Loucy (cell line): ENCODE data around the gene KCNC2.

ENCODE experiments used
- H2AFZ ChIP-seq: fragments of 200-600 bp; sonication (generic); 2 replicates; pipeline ENCODE4 v1.6.0; 2016; ENCODE audit warnings: antibody characterized with exemption, mild to moderate bottlenecking, low read length, moderate library complexity
- H3F3A ChIP-seq: fragments of 200-600 bp; 2 replicates; pipeline ENCODE4 v1.6.0; 2016; ENCODE audit warnings: antibody characterized with exemption, low read depth, mild to moderate bottlenecking
- H3K27me3 ChIP-seq: fragments of 200-600 bp; sonication (generic); 2 replicates; pipeline ENCODE4 v1.6.1; 2014; ENCODE audit warnings: low read length, mild to moderate bottlenecking; ENCODE audit not compliant: insufficient read depth, poor library complexity, severe bottlenecking
- H3K36me3 ChIP-seq: fragments of 200-600 bp; sonication (generic); 2 replicates; pipeline ENCODE4 v1.6.1; 2016; ENCODE audit warnings: low read length; ENCODE audit not compliant: insufficient read depth
- H3K4me1 ChIP-seq: fragments of 200-600 bp; sonication (generic); 2 replicates; pipeline ENCODE4 v1.5.1; 2014; ENCODE audit warnings: low read length, mild to moderate bottlenecking; ENCODE audit not compliant: insufficient read depth, poor library complexity, severe bottlenecking
- H3K4me2 ChIP-seq: fragments of 200-600 bp; sonication (generic); 2 replicates; pipeline ENCODE4 v1.6.0; 2014; ENCODE audit warnings: antibody characterized with exemption, low read length, low read depth, mild to moderate bottlenecking; ENCODE audit not compliant: poor library complexity, severe bottlenecking
- H3K4me3 ChIP-seq: fragments of 200-600 bp; sonication (generic); 2 replicates; pipeline ENCODE4 v1.5.1; 2014; ENCODE audit warnings: low read length, mild to moderate bottlenecking, mixed read lengths; ENCODE audit not compliant: poor library complexity, severe bottlenecking
- H3K79me2 ChIP-seq: fragments of 200-600 bp; sonication (generic); 2 replicates; pipeline ENCODE4 v1.6.1; 2014; ENCODE audit warnings: low read length; ENCODE audit not compliant: insufficient read depth
- H3K9ac ChIP-seq: fragments of 200-600 bp; sonication (generic); 2 replicates; pipeline ENCODE4 v1.6.0; 2014; ENCODE audit warnings: mild to moderate bottlenecking, low read depth, low read length, moderate library complexity; ENCODE audit not compliant: poor library complexity, severe bottlenecking
- H3K9me2 ChIP-seq: fragments of 200-600 bp; sonication (generic); replicated peaks from 2 replicates; pipeline ENCODE4 v1.6.1; 2016; ENCODE audit warnings: low read depth, low read length, mixed read lengths
- H3K9me3 ChIP-seq: fragments of 200-600 bp; sonication (generic); 2 replicates; pipeline ENCODE4 v1.6.1; 2014; ENCODE audit warnings: mild to moderate bottlenecking, antibody characterized with exemption, low read length, low read depth; ENCODE audit not compliant: insufficient read depth
- H4K20me1 ChIP-seq: fragments of 200-600 bp; sonication (generic); 2 replicates; pipeline ENCODE4 v1.6.0; 2014; ENCODE audit warnings: antibody characterized with exemption, low read length, mild to moderate bottlenecking; ENCODE audit not compliant: insufficient read depth, poor library complexity, severe bottlenecking
- EZH2phosphoT487 ChIP-seq: fragments of 200-600 bp; IDR thresholded peaks from 2 replicates; pipeline ENCODE4 v1.6.1; 2018; ENCODE audit warnings: antibody characterized with exemption, mild to moderate bottlenecking, moderate library complexity, borderline replicate concordance
- TF ChIP-seq, protein P1 (sequence below): fragments of 200-600 bp; sonication (generic); conservative IDR thresholded peaks from 2 replicates; pipeline ENCODE4 v1.5.1; 2014; ENCODE audit warnings: mild to moderate bottlenecking, antibody characterized with exemption, low read length

The KCNC2 gene

GRCh38 chr12:75101781-75102180 is 107.9 kb downstream of the KCNC2 start:
- Histone ChIP-seq H3K36me3 (no peaks in the 10 kb centered on the region), H3K79me2 (no peaks in the 10 kb centered on the region), H4K20me1 (no peaks in the 10 kb centered on the region), H3F3A (no peaks in the 10 kb centered on the region), H3K9me3 (no peaks in the 10 kb centered on the region), H2AFZ (no peak overlapping the region), H3K4me3 (no peak overlapping the region), H3K9me2 (no peaks in the 10 kb centered on the region), H3K9ac (no peak overlapping the region), H3K4me2 (no peak overlapping the region), H3K4me1 (no peaks in the 10 kb centered on the region), H3K27me3 (no peaks in the 10 kb centered on the region)
- TF ChIP-seq, protein P1, sequence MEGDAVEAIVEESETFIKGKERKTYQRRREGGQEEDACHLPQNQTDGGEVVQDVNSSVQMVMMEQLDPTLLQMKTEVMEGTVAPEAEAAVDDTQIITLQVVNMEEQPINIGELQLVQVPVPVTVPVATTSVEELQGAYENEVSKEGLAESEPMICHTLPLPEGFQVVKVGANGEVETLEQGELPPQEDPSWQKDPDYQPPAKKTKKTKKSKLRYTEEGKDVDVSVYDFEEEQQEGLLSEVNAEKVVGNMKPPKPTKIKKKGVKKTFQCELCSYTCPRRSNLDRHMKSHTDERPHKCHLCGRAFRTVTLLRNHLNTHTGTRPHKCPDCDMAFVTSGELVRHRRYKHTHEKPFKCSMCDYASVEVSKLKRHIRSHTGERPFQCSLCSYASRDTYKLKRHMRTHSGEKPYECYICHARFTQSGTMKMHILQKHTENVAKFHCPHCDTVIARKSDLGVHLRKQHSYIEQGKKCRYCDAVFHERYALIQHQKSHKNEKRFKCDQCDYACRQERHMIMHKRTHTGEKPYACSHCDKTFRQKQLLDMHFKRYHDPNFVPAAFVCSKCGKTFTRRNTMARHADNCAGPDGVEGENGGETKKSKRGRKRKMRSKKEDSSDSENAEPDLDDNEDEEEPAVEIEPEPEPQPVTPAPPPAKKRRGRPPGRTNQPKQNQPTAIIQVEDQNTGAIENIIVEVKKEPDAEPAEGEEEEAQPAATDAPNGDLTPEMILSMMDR, result no peak
- TF ChIP-seq EZH2phosphoT487, result no peak

- Histone ChIP-seq H2AFZ (no peak overlapping the region), H3K36me3 (no peaks in the 10 kb centered on the region), H3K4me1 (no peaks in the 10 kb centered on the region), H3K4me2 (no peak overlapping the region), H3K4me3 (no peak overlapping the region), H3F3A (no peaks in the 10 kb centered on the region), H3K9me2 (no peaks in the 10 kb centered on the region), H3K9ac (no peak overlapping the region), H3K27me3 (no peaks in the 10 kb centered on the region), H3K9me3 (no peaks in the 10 kb centered on the region), H3K79me2 (no peaks in the 10 kb centered on the region), H4K20me1 (no peaks in the 10 kb centered on the region)
- TF ChIP-seq EZH2phosphoT487, result no peak
- TF ChIP-seq, protein P1, result no peak
Measured at GRCh38 chr12:75099210-75099609, 110.4 kb downstream of the KCNC2 start.

DNA sequence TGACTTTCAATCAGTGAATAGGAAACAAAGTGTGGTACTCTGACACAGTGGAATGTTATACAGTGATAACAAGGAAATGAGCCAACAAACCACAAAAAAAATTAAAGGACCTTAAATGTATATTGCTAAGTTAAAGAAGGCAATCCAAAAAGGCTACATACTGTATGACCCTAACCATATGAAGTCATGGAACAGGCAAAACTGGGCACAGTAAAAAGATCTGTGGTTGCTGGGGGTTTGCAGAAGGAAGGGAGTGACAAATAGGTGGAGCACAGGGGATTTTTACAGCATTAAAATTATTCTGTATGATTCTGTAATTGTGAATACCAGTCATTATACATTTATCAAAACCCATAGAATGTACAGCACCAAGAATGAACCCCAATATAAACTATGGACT is 112.6 kb downstream of the KCNC2 start:
- Histone ChIP-seq H3K4me3 (no peak overlapping the region), H3K27me3 (no peaks in the 10 kb centered on the region), H3K9me3 (no peaks in the 10 kb centered on the region), H2AFZ (no peak overlapping the region), H4K20me1 (no peaks in the 10 kb centered on the region), H3K9me2 (no peaks in the 10 kb centered on the region), H3K79me2 (no peaks in the 10 kb centered on the region), H3K36me3 (no peaks in the 10 kb centered on the region), H3F3A (no peaks in the 10 kb centered on the region), H3K4me2 (no peak overlapping the region), H3K4me1 (no peaks in the 10 kb centered on the region), H3K9ac (no peak overlapping the region)
- TF ChIP-seq, protein P1, result no peak
- TF ChIP-seq EZH2phosphoT487, result no peak
